Mammary epithelial cell (primary cell): ENCODE measurements around the gene SMYD3.

Source experiments
- CTCF ChIP-seq, 2 donors: IDR thresholded peaks in 1 of 2; conservative IDR thresholded peaks in 1 of 2; 2 replicates each; pipeline ENCODE4 v1.5.1; 2011 to 2012; ENCODE audit warnings: inconsistent platforms in 2 of 2, low read length in 2 of 2, mild to moderate bottlenecking in 2 of 2, control low read depth in 1 of 2, low read depth in 1 of 2; ENCODE audit not compliant: insufficient read depth in 1 of 2; ENCODE audit errors: extremely low read depth in 1 of 2
- EZH2 ChIP-seq: IDR thresholded peaks from 2 replicates; pipeline ENCODE4 v1.6.1; 2012; ENCODE audit warnings: low read length, inconsistent platforms, borderline replicate concordance

DNA sequence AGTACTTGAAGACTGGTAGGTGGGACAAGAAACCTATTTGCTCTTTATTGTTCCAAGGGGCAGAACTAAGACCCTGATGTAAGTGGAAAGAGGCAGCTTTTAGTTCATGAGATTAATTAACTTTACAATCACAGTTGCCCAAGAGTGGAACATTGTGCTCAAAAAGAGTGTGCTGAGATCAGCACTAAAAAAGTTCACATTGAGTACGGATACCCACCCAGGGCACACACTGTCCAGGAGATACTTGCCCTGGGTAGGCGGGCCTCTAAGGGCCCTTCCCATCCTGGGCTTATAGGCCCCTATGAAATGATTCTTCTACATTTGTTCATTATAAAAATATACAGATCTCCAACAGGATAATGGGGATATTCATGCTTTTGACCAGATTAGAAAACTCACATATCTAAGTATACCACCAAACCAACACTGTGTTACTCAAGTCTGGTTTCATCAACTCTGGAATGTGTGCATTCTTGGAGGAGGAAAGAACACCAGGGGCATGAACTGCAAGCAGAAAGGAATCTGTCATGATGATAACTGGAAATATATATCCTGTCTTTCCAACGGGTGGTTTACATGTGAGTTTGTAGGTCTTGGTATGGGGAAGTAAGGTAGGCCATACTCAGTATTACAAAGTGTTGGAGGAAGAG, 626.2 kb downstream of the SMYD3 start:
- TF ChIP-seq EZH2 = no peak
- TF ChIP-seq CTCF (conservative IDR thresholded peaks at IDR 0.05 in 1 of 2, IDR thresholded peaks at IDR 0.05 in 1 of 2; ENCODE audit: extremely low read depth in 1 of 2, insufficient read depth in 1 of 2, low read depth in 1 of 2, low read length in 2 of 2) = no peak
